NCI-H1436 (cell line): Measurements from ENCODE around the gene KIAA1217.

ENCODE experiments used
- DNase-seq: peaks from one replicate; lab custom pipeline; 2025; lab: John Stamatoyannopoulos, UW

The KIAA1217 gene

GRCh38 chr10:24596217-24596930 is 387.4 kb downstream of the KIAA1217 start:
- DNase-seq = no peak

GRCh38 chr10:24597426-24597825 is 388.5 kb downstream of the KIAA1217 start:
- DNase-seq = no peak
